Measurements from ENCODE around the gene MYH10.

DNA sequence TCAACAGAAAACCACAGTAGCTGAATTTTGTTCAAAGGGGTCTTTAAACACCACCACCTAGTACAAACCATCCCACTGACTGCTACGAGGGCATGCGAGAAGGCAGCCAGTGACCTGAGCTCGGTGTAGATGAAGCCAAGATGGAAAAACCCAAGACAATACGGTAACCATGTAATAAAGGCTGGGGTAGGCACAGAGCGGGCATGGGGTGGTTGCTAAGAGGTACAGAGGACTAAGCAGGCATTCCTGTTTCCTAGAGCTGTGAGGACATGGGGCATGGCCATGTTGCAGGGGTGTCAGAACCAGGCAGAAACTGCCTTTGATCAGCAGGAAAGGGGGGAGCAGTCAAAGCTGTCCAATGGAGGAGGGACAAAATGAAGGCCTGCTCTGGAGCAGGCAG lies 142.8 kb downstream of the MYH10 start:
- TF ChIP-seq, protein P1, sequence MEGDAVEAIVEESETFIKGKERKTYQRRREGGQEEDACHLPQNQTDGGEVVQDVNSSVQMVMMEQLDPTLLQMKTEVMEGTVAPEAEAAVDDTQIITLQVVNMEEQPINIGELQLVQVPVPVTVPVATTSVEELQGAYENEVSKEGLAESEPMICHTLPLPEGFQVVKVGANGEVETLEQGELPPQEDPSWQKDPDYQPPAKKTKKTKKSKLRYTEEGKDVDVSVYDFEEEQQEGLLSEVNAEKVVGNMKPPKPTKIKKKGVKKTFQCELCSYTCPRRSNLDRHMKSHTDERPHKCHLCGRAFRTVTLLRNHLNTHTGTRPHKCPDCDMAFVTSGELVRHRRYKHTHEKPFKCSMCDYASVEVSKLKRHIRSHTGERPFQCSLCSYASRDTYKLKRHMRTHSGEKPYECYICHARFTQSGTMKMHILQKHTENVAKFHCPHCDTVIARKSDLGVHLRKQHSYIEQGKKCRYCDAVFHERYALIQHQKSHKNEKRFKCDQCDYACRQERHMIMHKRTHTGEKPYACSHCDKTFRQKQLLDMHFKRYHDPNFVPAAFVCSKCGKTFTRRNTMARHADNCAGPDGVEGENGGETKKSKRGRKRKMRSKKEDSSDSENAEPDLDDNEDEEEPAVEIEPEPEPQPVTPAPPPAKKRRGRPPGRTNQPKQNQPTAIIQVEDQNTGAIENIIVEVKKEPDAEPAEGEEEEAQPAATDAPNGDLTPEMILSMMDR (IDR thresholded peaks at IDR 0.05; ENCODE audit: insufficient read depth, low read length, poor library complexity, severe bottlenecking): no peak
- TF ChIP-seq EZH2phosphoT487 (conservative IDR thresholded peaks at IDR 0.05; ENCODE audit: low read length): no peak
